ENCODE measurements around the gene CDK16.

CDK16 gene

DNA sequence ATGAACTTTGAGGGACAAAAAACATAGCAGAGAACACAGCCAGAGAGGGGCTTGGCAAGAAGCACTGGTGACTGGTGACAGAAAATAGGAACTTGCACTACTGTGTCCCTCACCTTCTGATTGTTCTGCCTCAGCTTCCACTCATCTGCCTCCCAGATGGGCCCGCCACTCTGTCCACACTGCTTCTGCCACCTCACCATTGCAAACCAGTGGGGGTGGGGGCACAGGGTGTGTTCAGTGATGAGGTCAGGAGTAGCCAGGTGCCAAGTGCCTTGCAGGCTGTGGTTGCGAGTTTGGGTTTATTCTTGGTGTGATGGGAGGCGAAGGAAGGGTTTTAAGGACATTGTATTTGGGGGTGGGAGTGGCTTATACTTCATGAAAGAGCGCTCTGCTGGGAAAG lies 34.0 kb upstream of the CDK16 start:
- H3K27me3 ChIP-seq (ENCODE audit: insufficient read depth, poor library complexity, severe bottlenecking) = no peaks in the 10 kb centered on the region
- H3K27ac ChIP-seq (replicated peaks) = no peak overlapping the region
- no peak for TF ChIP-seq GABPA (IDR thresholded peaks at IDR 0.05; ENCODE audit: low read depth)
- no peak for TF ChIP-seq SPI1 (IDR thresholded peaks at IDR 0.05; ENCODE audit: borderline replicate concordance, low read depth)
- TF ChIP-seq POLR2AphosphoS5 (IDR thresholded peaks at IDR 0.05; ENCODE audit: low read depth) = no peak
- TF ChIP-seq, protein P1, sequence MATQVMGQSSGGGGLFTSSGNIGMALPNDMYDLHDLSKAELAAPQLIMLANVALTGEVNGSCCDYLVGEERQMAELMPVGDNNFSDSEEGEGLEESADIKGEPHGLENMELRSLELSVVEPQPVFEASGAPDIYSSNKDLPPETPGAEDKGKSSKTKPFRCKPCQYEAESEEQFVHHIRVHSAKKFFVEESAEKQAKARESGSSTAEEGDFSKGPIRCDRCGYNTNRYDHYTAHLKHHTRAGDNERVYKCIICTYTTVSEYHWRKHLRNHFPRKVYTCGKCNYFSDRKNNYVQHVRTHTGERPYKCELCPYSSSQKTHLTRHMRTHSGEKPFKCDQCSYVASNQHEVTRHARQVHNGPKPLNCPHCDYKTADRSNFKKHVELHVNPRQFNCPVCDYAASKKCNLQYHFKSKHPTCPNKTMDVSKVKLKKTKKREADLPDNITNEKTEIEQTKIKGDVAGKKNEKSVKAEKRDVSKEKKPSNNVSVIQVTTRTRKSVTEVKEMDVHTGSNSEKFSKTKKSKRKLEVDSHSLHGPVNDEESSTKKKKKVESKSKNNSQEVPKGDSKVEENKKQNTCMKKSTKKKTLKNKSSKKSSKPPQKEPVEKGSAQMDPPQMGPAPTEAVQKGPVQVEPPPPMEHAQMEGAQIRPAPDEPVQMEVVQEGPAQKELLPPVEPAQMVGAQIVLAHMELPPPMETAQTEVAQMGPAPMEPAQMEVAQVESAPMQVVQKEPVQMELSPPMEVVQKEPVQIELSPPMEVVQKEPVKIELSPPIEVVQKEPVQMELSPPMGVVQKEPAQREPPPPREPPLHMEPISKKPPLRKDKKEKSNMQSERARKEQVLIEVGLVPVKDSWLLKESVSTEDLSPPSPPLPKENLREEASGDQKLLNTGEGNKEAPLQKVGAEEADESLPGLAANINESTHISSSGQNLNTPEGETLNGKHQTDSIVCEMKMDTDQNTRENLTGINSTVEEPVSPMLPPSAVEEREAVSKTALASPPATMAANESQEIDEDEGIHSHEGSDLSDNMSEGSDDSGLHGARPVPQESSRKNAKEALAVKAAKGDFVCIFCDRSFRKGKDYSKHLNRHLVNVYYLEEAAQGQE (IDR thresholded peaks at IDR 0.05; ENCODE audit: insufficient replicate concordance, low read depth) = no peak
- TF ChIP-seq CTCF (IDR thresholded peaks at IDR 0.05; ENCODE audit: insufficient read depth, low read length) = no peak
- no peak overlapping the region for H3K4me3 ChIP-seq (replicated peaks; ENCODE audit: insufficient read depth, low read length)
- DNase-seq (ENCODE audit: low read depth in 1 of 2, low spot score in 1 of 2) = no peak

DNA sequence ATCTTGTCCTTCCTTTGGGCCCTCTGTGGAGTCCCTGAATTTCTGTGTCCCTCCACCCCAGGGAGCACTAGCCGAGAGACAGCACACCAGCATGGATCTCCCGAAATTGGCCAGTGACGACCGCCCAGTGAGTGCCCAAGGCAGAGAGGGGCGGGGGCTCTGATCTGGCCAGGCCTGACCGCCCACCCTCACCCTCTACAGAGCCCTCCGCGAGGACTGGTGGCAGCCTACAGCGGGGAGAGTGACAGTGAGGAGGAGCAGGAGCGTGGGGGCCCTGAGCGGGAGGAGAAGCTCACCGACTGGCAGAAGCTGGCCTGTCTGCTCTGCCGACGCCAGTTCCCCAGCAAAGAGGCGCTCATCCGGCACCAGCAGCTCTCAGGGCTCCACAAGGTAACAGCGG lies 33.2 kb upstream of the CDK16 start:
- Histone ChIP-seq H3K27me3 (ENCODE audit: insufficient read depth, poor library complexity, severe bottlenecking) (no peaks in the 10 kb centered on the region), H3K4me3 (replicated peaks; ENCODE audit: insufficient read depth, low read length) (no peak overlapping the region), H3K27ac (replicated peaks) (no peak overlapping the region)
- no peak for DNase-seq (ENCODE audit: low read depth in 1 of 2, low spot score in 1 of 2)
- TF ChIP-seq POLR2AphosphoS5 (IDR thresholded peaks at IDR 0.05; ENCODE audit: low read depth) (no peak), GABPA (IDR thresholded peaks at IDR 0.05; ENCODE audit: low read depth) (no peak), SPI1 (IDR thresholded peaks at IDR 0.05; ENCODE audit: borderline replicate concordance, low read depth) (no peak), CTCF (IDR thresholded peaks at IDR 0.05; ENCODE audit: insufficient read depth, low read length) (no peak)
- TF ChIP-seq, protein P1 (IDR thresholded peaks at IDR 0.05; ENCODE audit: insufficient replicate concordance, low read depth) = no peak

DNA sequence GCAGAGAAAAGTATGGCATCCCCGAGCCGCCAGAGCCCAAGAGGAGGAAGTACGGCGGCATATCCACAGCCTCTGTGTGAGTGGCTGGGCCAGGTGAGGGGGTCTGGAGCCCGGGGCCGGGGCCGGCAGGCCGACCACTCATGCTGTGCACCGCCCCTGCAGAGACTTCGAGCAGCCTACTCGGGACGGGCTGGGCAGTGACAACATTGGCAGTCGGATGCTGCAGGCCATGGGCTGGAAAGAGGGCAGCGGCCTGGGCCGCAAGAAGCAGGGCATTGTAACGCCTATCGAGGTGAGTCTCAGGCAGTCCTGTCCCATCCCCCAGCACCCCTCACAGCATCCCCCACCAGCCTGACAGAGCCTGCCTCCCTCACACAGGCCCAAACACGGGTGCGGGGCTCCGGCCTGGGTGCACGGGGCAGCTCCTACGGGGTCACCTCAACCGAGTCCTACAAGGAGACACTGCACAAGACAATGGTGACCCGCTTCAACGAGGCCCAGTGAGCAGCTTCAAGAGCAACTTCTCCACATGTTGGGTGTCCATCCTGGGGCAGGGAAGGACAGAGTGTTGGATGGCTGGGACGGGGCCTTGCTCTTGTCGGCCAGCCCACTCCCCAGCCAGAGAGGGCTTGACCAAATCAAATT lies 32.3 kb upstream of the CDK16 start:
- Histone ChIP-seq H3K27ac (replicated peaks) (no peak overlapping the region), H3K27me3 (ENCODE audit: insufficient read depth, poor library complexity, severe bottlenecking) (no peaks in the 10 kb centered on the region), H3K4me3 (replicated peaks; ENCODE audit: insufficient read depth, low read length) (no peak overlapping the region)
- no peak for DNase-seq (ENCODE audit: low read depth in 1 of 2, low spot score in 1 of 2)
- TF ChIP-seq SPI1 (IDR thresholded peaks at IDR 0.05; ENCODE audit: borderline replicate concordance, low read depth) = no peak
- TF ChIP-seq GABPA (IDR thresholded peaks at IDR 0.05; ENCODE audit: low read depth) = no peak

DNA sequence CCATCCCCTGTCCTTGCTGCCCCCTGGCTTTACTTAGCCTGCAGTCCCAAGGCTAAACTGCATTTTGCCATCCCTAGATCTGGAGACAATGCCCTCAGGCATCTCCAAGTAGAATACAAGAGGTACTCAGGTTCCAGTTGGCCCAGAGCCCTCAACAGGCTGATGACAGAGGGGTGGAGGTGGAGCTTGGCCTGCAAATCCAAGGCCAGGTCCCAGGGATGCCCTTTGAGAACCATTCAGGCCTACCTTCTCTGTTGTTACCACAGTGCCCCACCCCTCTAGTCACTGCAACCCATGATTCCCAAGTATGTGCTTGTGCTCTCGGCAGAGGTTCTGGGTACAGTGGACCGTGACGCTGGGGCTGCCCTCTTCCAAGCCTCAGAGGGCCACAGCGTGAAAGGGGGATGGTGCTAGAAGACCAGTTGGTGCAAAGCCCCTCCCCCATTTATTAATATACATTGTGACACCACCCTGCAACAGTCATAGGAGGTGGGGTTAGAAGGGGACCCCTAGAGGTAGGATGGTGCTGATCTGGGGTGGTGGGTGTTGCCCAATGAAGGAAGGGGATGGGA lies 31.3 kb upstream of the CDK16 start:
- TF ChIP-seq SPI1 (IDR thresholded peaks at IDR 0.05; ENCODE audit: borderline replicate concordance, low read depth) (no peak), POLR2AphosphoS5 (IDR thresholded peaks at IDR 0.05; ENCODE audit: low read depth) (no peak), CTCF (IDR thresholded peaks at IDR 0.05; ENCODE audit: insufficient read depth, low read length) (no peak), GABPA (IDR thresholded peaks at IDR 0.05; ENCODE audit: low read depth) (no peak)
- TF ChIP-seq, protein P1 (IDR thresholded peaks at IDR 0.05; ENCODE audit: insufficient replicate concordance, low read depth) = no peak
- H3K4me3 ChIP-seq (replicated peaks; ENCODE audit: insufficient read depth, low read length) = no peak overlapping the region
- H3K27ac ChIP-seq (replicated peaks) = no peak overlapping the region
- no peaks in the 10 kb centered on the region for H3K27me3 ChIP-seq (ENCODE audit: insufficient read depth, poor library complexity, severe bottlenecking)
- no peak for DNase-seq (ENCODE audit: low read depth in 1 of 2, low spot score in 1 of 2)
